Endometrium (tissue), 2 donors: ENCODE measurements around the gene GABRP.
"Not testable (repeated sequence)": the region's sequence is repeated elsewhere in the genome, so short reads cannot be mapped to it uniquely, and the experiment has no call there.

Experiments
- FAIRE-seq: peaks from 2 replicates; lab custom pipeline; 2012; peaks lifted over from hg19 to GRCh38; lab: Jason Lieb, UNC
- donor health status: control.
- donor health status: control.

GABRP gene

GRCh38 chr5:170755679-170756456, 27.7 kb upstream of the GABRP start:
- FAIRE-seq: no peak

GRCh38 chr5:170756691-170757090, 26.8 kb upstream of the GABRP start:
- no peak for FAIRE-seq

GRCh38 chr5:170757182-170757601, 26.3 kb upstream of the GABRP start:
- no peak for FAIRE-seq

- no peak for FAIRE-seq
Measured at GRCh38 chr5:170757669-170758068, 25.9 kb upstream of the GABRP start.

- no peak for FAIRE-seq
Measured at GRCh38 chr5:170758481-170758880, 25.0 kb upstream of the GABRP start.

- no peak for FAIRE-seq
Measured at GRCh38 chr5:170760113-170760512, 23.4 kb upstream of the GABRP start.

- FAIRE-seq: no peak
Measured at GRCh38 chr5:170761048-170761707, 22.3 kb upstream of the GABRP start.

- FAIRE-seq: no peak
Measured at GRCh38 chr5:170761708-170762066, 21.8 kb upstream of the GABRP start.

- not testable (repeated sequence) for FAIRE-seq
Measured at GRCh38 chr5:170762298-170762697, 21.2 kb upstream of the GABRP start.

- not testable (repeated sequence) for FAIRE-seq
Measured at GRCh38 chr5:170765868-170766267, 17.7 kb upstream of the GABRP start.

- FAIRE-seq: no peak
Measured at GRCh38 chr5:170769246-170769645, 14.3 kb upstream of the GABRP start.

- no peak for FAIRE-seq
Measured at GRCh38 chr5:170769898-170770416, 13.6 kb upstream of the GABRP start.

GRCh38 chr5:170771496-170771895, 12.0 kb upstream of the GABRP start:
- FAIRE-seq: no peak

GRCh38 chr5:170773024-170773985, 10.2 kb upstream of the GABRP start:
- FAIRE-seq: no peak

- no peak for FAIRE-seq
Measured at GRCh38 chr5:170774831-170775230, 8.7 kb upstream of the GABRP start.

GRCh38 chr5:170781946-170782345, 1.6 kb upstream of the GABRP start:
- no peak for FAIRE-seq

- no peak for FAIRE-seq
Measured at GRCh38 chr5:170782438-170782837, 1.1 kb upstream of the GABRP start.

GRCh38 chr5:170785416-170785815, 1.9 kb downstream of the GABRP start:
- FAIRE-seq: no peak

GRCh38 chr5:170787216-170787615, 3.7 kb downstream of the GABRP start:
- FAIRE-seq: no peak

- no peak for FAIRE-seq
Measured at GRCh38 chr5:170788626-170789304, 5.2 kb downstream of the GABRP start.

GRCh38 chr5:170791325-170791954, 7.9 kb downstream of the GABRP start:
- no peak for FAIRE-seq
